Endothelial cell (in vitro differentiated cells): Measurements from ENCODE around the gene GOLGA8S. TPM values are rescaled to one million over a fixed set of nuclear protein-coding genes. Genes with fewer than 3 reads are reported as not detected.
"Not testable (repeated sequence)": the region's sequence is repeated elsewhere in the genome, so short reads cannot be mapped to it uniquely, and the experiment has no call there.

Experiments used
- DNase-seq: peaks from one replicate; pipeline ENCODE4 v3.0.0; 2021; ENCODE audit warnings: low spot score
- H3K27ac Mint-ChIP-seq: one replicate; pipeline ENCODE4 v1.8.0; 2021; ENCODE audit warnings: mixed read lengths, inconsistent platforms; ENCODE audit not compliant: unreplicated experiment
- H3K27me3 Mint-ChIP-seq: one replicate; pipeline ENCODE4 v1.8.0; 2021; ENCODE audit warnings: mild to moderate bottlenecking, moderate library complexity, mixed read lengths, inconsistent platforms; ENCODE audit not compliant: unreplicated experiment
- H3K36me3 Mint-ChIP-seq: one replicate; pipeline ENCODE4 v1.8.0; 2021; ENCODE audit warnings: mild to moderate bottlenecking, low read depth, mixed read lengths, inconsistent platforms; ENCODE audit not compliant: unreplicated experiment
- H3K4me1 Mint-ChIP-seq: one replicate; pipeline ENCODE4 v1.8.0; 2021; ENCODE audit warnings: mild to moderate bottlenecking, mixed read lengths, inconsistent platforms; ENCODE audit not compliant: unreplicated experiment
- H3K4me3 Mint-ChIP-seq: one replicate; pipeline ENCODE4 v1.8.0; 2021; ENCODE audit warnings: mild to moderate bottlenecking, mixed read lengths, inconsistent platforms; ENCODE audit not compliant: unreplicated experiment
- H3K9me3 Mint-ChIP-seq: one replicate; pipeline ENCODE4 v1.8.0; 2021; ENCODE audit warnings: mixed read lengths, inconsistent platforms; ENCODE audit not compliant: unreplicated experiment
- total RNA-seq: library from RNA; stranded (reverse); fragmentation: NEBNext Ultra II Directional; extraction: Animal tissue kit (Norgen Biotek cat#: 25700); gene quantifications from one replicate; pipeline ENCODE4 v1.2.1, GENCODE V29; 2021; ENCODE audit not compliant: unreplicated experiment
- TF ChIP-seq, protein P1 (sequence below): fragments of 200-600 bp; sonication (generic); IDR thresholded peaks from one replicate; pipeline ENCODE4 v1.5.0; 2021; ENCODE audit warnings: antibody characterized with exemption; ENCODE audit not compliant: unreplicated experiment

GOLGA8S gene
- total RNA-seq, 1 donor from 2014 or later = 0.28 TPM

DNA sequence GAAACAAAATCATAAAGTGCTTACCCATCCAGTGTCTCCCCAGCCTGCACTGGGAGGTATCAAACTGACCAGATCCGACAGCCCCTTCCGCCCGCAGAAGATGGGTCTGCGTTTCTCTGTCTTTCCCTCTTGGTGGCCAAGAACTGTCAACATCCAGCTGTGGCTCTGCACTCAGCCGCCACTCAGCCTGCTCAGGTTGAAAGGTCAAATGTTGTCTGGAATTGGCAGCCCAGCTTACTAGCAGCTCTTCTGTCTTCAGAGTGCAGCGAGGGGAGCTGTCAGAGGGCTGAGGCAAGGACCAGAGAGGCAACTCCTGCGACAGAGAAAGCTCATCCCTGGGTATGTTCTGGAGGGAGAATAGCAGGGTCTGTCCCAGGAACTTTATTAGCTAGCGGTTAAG, 47.1 kb downstream of the GOLGA8S start:
- TF ChIP-seq, protein P1, sequence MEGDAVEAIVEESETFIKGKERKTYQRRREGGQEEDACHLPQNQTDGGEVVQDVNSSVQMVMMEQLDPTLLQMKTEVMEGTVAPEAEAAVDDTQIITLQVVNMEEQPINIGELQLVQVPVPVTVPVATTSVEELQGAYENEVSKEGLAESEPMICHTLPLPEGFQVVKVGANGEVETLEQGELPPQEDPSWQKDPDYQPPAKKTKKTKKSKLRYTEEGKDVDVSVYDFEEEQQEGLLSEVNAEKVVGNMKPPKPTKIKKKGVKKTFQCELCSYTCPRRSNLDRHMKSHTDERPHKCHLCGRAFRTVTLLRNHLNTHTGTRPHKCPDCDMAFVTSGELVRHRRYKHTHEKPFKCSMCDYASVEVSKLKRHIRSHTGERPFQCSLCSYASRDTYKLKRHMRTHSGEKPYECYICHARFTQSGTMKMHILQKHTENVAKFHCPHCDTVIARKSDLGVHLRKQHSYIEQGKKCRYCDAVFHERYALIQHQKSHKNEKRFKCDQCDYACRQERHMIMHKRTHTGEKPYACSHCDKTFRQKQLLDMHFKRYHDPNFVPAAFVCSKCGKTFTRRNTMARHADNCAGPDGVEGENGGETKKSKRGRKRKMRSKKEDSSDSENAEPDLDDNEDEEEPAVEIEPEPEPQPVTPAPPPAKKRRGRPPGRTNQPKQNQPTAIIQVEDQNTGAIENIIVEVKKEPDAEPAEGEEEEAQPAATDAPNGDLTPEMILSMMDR = no peak
- no peaks in the 10 kb centered on the region for H3K9me3 Mint-ChIP-seq

DNA sequence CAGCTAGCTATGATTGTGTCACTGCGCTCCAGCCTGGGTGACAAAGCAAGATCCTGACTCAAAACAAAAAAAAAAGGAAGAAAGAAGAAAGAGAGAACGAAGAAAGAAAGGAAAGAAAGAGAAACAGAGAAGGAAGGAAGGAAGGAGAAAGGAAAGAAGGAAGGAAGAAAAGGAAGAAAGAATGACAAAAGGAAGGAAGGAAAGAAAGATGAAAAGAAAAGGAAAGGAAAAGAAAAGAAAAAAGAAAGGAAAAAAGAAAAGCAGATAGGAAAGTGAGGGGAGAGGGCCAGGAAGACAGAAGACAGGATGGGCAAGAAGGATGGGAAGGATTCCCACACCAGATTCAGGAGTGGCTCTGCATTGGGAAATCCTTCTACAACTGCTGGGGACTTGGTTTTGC, 47.6 kb downstream of the GOLGA8S start:
- Mint-ChIP-seq H3K4me3 (no peak overlapping the region), H3K9me3 (no peaks in the 10 kb centered on the region), H3K4me1 (peaks cover 11% of the 10 kb centered on the region), H3K36me3 (peaks cover 3% of the 10 kb centered on the region), H3K27ac (no peak overlapping the region), H3K27me3 (peaks cover 4% of the 10 kb centered on the region)
- TF ChIP-seq, protein P1 = no peak
- DNase-seq = no peak

More for the DNA sequence above, 47.1 kb downstream of the GOLGA8S start:
- Mint-ChIP-seq H3K27me3 (peaks cover 4% of the 10 kb centered on the region), H3K4me1 (peaks cover 8% of the 10 kb centered on the region), H3K27ac (no peak overlapping the region), H3K36me3 (no peaks in the 10 kb centered on the region), H3K4me3 (no peak overlapping the region)
- DNase-seq = no peak

DNA sequence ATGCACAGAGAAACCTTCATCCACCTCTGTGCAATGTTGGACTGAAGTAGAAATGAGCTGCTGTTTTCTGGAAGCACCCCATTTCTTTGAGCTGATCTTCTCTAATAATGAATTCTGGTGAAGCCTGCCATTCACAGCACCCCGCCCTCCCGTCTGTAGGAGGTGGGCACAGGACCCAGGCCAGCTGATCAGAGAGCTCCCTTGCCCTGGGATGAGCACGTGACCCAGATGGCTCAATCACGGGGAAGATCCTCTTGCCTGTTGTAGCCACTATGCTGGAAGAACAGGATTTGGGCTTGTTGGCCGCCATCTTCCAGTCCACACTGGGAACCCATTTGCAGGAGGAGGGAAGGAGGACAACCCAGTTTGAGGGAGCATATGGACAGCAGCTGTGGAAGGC, 48.0 kb downstream of the GOLGA8S start:
- Mint-ChIP-seq H3K4me1 (peaks cover 11% of the 10 kb centered on the region), H3K4me3 (no peak overlapping the region), H3K27me3 (peaks cover 4% of the 10 kb centered on the region), H3K36me3 (peaks cover 4% of the 10 kb centered on the region), H3K27ac (no peak overlapping the region), H3K9me3 (no peaks in the 10 kb centered on the region)
- DNase-seq = no peak
- TF ChIP-seq, protein P1 = no peak

DNA sequence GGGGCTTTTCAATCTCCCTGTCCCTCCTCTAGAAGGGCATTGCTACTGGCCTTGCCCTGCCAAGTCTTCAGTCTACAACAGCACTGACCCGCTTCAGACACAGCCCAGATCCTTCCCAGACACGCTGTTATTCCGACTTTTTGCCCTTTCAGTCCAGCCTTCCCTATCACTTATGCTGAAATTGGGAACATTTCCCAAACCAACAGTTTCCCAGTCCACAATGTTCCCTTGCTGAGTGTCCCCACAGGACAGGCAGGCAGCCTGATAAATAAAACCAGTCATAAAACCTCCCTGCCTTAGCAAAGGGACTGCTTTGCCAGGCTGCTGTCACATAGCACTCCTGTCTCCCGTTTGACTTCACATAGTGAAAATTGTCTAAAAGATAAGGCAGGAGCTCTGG, 49.0 kb downstream of the GOLGA8S start:
- no peak overlapping the region for H3K4me3 Mint-ChIP-seq
- no peak for DNase-seq
- no peaks in the 10 kb centered on the region for H3K9me3 Mint-ChIP-seq
- no peak overlapping the region for H3K27ac Mint-ChIP-seq
- H3K36me3 Mint-ChIP-seq = peaks cover 4% of the 10 kb centered on the region
- H3K4me1 Mint-ChIP-seq = peaks cover 9% of the 10 kb centered on the region
- TF ChIP-seq, protein P1 = no peak
- peaks cover 4% of the 10 kb centered on the region for H3K27me3 Mint-ChIP-seq

DNA sequence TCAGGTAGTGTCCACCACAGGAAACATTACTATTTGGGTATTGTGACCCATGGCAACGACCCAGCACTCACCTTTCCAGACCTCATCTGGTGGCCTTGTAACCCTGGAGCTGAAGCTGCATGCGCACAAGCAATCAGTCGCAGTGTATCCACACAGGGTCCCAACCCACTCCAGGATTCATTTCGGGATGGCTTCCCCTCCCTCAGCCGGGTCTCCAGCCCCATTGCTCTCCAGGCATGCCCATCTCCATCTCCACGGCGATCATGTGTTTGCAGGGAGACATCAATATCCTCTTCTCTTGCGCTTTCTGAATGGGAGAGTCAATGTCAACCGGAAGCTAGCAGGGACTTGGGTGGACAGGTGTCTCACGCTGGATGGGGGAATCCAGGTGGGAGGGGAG, 57.3 kb downstream of the GOLGA8S start:
- no peak for DNase-seq
- TF ChIP-seq, protein P1 = no peak
- Mint-ChIP-seq H3K9me3 (peaks cover 4% of the 10 kb centered on the region), H3K36me3 (peaks cover 4% of the 10 kb centered on the region), H3K27ac (no peak overlapping the region), H3K4me3 (no peak overlapping the region), H3K27me3 (peaks cover 6% of the 10 kb centered on the region), H3K4me1 (peaks cover 3% of the 10 kb centered on the region)

DNA sequence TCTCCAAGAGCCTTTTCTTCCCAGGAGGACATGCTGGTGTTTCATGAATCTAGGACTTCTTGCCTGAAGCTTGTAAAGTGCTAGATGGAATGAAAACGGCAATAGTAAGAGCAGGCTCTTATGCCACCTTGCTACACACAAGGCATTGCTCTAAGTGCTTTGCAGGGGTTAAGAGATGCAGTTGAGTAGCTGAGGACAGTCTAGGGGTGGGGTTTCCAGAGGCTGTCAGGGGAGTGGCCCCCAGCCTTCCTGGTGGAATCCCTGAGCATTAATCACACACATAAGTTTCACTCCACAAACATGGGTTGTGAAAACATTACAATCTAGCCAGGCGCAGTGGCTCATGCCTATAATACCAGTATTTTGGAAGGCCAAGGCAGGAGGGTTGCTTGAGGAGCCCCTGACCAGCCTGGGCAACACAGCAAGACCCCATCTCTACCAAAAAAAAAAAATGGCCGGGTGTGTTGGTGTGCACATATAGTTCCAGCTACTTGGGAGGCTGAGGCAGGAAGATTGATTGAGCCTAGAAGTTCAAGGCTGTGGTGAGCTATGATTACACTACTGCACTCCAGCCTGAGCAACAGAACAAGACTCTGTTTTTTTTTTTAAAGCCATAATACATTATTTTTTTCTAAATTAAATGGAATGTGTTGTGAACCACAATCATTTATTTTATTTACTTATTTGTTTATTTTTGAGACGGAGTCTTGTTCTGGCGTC, 58.5 kb downstream of the GOLGA8S start:
- H3K9me3 Mint-ChIP-seq, H3K36me3 Mint-ChIP-seq, H3K27me3 Mint-ChIP-seq, H3K4me3 Mint-ChIP-seq, DNase-seq, H3K27ac Mint-ChIP-seq, H3K4me1 Mint-ChIP-seq: not testable (repeated sequence)
